Lower leg skin (tissue), 4 donors: Measurements from ENCODE around the gene NEO1. TPM values are rescaled to one million over a fixed set of nuclear protein-coding genes. Genes with fewer than 3 reads are reported as not detected.

Source experiments
- DNase-seq, 2 donors: peaks; one replicate each; pipeline ENCODE4 v3.0.0-alpha.2; 2019; ENCODE audit warnings: low spot score in 2 of 2
- H3K4me3 ChIP-seq: fragments of 200-600 bp; sonication (generic); 2 replicates; pipeline ENCODE4 v1.5.1; 2017; ENCODE audit warnings: mild to moderate bottlenecking, low read depth; ENCODE audit not compliant: poor library complexity, severe bottlenecking
- CTCF ChIP-seq, 3 donors: fragments of 450-650 bp; IDR thresholded peaks; one replicate each; pipeline ENCODE4 v1.5.1; 2016; ENCODE audit warnings: antibody characterized with exemption in 3 of 3, mild to moderate bottlenecking in 3 of 3, moderate library complexity in 2 of 3
- POLR2A ChIP-seq, 2 donors: fragments of 450-650 bp; IDR thresholded peaks; one replicate each; pipeline ENCODE4 v1.6.1; 2016 to 2017; ENCODE audit warnings: antibody characterized with exemption in 2 of 2, mild to moderate bottlenecking in 1 of 2, moderate library complexity in 1 of 2
- WGBS, 2 donors: methylation state at CpG; one replicate each; pipeline ENCODE4 v1.1.5; 2018; 5-methylcytosine and 5-hydroxymethylcytosine counted together
- intact Hi-C: fragments of 100-400 bp; cut with DNase I; formaldehyde crosslinking; loops from one replicate; pipeline ENCODE4 v1.15.0; 2023; ENCODE audit warnings: low total_unique reads
- total RNA-seq, 4 donors: library from RNA; depleted of rRNA; stranded (reverse); fragments of >200 nt; gene quantifications; one replicate each; pipeline ENCODE4 v1.1.0, GENCODE V29; 2016

Gene NEO1
- total RNA-seq, 4 donors from 2014 or later, result 60.0 to 102 (median 80.9) TPM

GRCh38 chr15:73244333-73244732 is 192.1 kb downstream of the NEO1 start:
- no peak for DNase-seq
- WGBS, 2 donors, result 74 to 78% methylated on average over 6 of the region's 6 CpGs
- intact Hi-C loops, result no loop called here
- H3K4me3 ChIP-seq, result no peak overlapping the region
- TF ChIP-seq CTCF (IDR thresholded peaks at IDR 0.05) (no peak), POLR2A (IDR thresholded peaks at IDR 0.05) (no peak)

- no peak for DNase-seq
- TF ChIP-seq POLR2A (IDR thresholded peaks at IDR 0.05), result no peak
- no peak for TF ChIP-seq CTCF (IDR thresholded peaks at IDR 0.05)
- no peak overlapping the region for H3K4me3 ChIP-seq
- intact Hi-C loops, result no loop called here
Measured at GRCh38 chr15:73246439-73246838, 194.2 kb downstream of the NEO1 start.

GRCh38 chr15:73246898-73247297 is 194.6 kb downstream of the NEO1 start:
- intact Hi-C loops, result no loop called here
- TF ChIP-seq CTCF (IDR thresholded peaks at IDR 0.05) (no peak), POLR2A (IDR thresholded peaks at IDR 0.05) (no peak)
- DNase-seq, result no peak
- 100% methylated on average over 1 of the region's 1 CpG for WGBS, 2 donors
- H3K4me3 ChIP-seq, result no peak overlapping the region

GRCh38 chr15:73247331-73247730 is 195.1 kb downstream of the NEO1 start:
- H3K4me3 ChIP-seq, result no peak overlapping the region
- 84 to 92% methylated on average over 1 of the region's 1 CpG for WGBS, 2 donors
- TF ChIP-seq CTCF (IDR thresholded peaks at IDR 0.05) (no peak), POLR2A (IDR thresholded peaks at IDR 0.05) (no peak)
- intact Hi-C loops, result no loop called here
- DNase-seq, result no peak

GRCh38 chr15:73249499-73249898 is 197.2 kb downstream of the NEO1 start:
- no peak overlapping the region for H3K4me3 ChIP-seq
- intact Hi-C loops, result no loop called here
- TF ChIP-seq CTCF (IDR thresholded peaks at IDR 0.05) (no peak), POLR2A (IDR thresholded peaks at IDR 0.05) (no peak)
- WGBS, 2 donors, result 92% methylated on average over 4 of the region's 4 CpGs
- no peak for DNase-seq

GRCh38 chr15:73254598-73254997 is 202.3 kb downstream of the NEO1 start:
- no peak overlapping the region for H3K4me3 ChIP-seq
- intact Hi-C loops, result no loop called here
- TF ChIP-seq CTCF (IDR thresholded peaks at IDR 0.05) (no peak), POLR2A (IDR thresholded peaks at IDR 0.05) (no peak)
- no peak for DNase-seq
- WGBS, 2 donors, result 95 to 96% methylated on average over 6 of the region's 6 CpGs
